IMR-90 (cell line): Measurements from ENCODE around the gene HJURP. TPM values are rescaled to one million over a fixed set of nuclear protein-coding genes. Genes with fewer than 3 reads are reported as not detected.

Experiments used
- ATAC-seq: fragments of 200-7000 bp; cut with Tn5 transposase; 2 replicates; pipeline ENCODE4 v1.9.1; 2020; ENCODE audit warnings: low read depth, mild to moderate bottlenecking, moderate library complexity
- BruUV-seq: library from RNA; stranded (reverse); fragments of 400-500 nt; replicated peaks from 2 replicates; lab custom pipeline; 2021; lab: Mats Ljungman, UMichigan
- CTCF ChIA-PET: fragments of 300-600 bp; formaldehyde crosslinking; extraction: SDS; loops from one replicate; lab custom pipeline; 2021; ENCODE audit warnings: antibody characterized with exemption; lab: Yijun Ruan, JAX
- POLR2A ChIA-PET: fragments of 300-600 bp; sonication (Branson Sonifier 250); formaldehyde crosslinking; loops from one replicate; lab custom pipeline; 2022; ENCODE audit warnings: antibody characterized with exemption; ENCODE audit not compliant: unreplicated experiment; lab: Charles Lee
- DNase-seq: peaks from one replicate; pipeline ENCODE4 v3.0.0; 2013
- H2AFZ ChIP-seq: replicated peaks from 2 replicates; pipeline ENCODE3; 2013; ENCODE audit warnings: low read length, mild to moderate bottlenecking; ENCODE audit not compliant: poor library complexity
- H2AK5ac ChIP-seq: 2 replicates; pipeline ENCODE4 v1.6.1; 2013; ENCODE audit warnings: low read depth, low read length, inconsistent platforms
- H2AK9ac ChIP-seq: replicated peaks from 2 replicates; pipeline ENCODE3; 2013; ENCODE audit warnings: mild to moderate bottlenecking, low read depth, low read length, moderate library complexity; ENCODE audit not compliant: poor library complexity
- H2BK120ac ChIP-seq: 2 replicates; pipeline ENCODE4 v1.6.1; 2013; ENCODE audit warnings: low read depth, low read length, inconsistent platforms
- H2BK15ac ChIP-seq: 3 replicates; pipeline ENCODE4 v1.6.1; 2013; ENCODE audit warnings: low read depth, low read length, inconsistent platforms
- H2BK20ac ChIP-seq: 2 replicates; pipeline ENCODE4 v1.6.1; 2013; ENCODE audit warnings: low read depth, mild to moderate bottlenecking, inconsistent platforms, low read length, moderate library complexity
- H2BK5ac ChIP-seq: 2 replicates; pipeline ENCODE4 v1.6.1; 2013; ENCODE audit warnings: mild to moderate bottlenecking, low read depth, low read length, inconsistent platforms; ENCODE audit not compliant: poor library complexity, severe bottlenecking
- H3K14ac ChIP-seq: replicated peaks from 2 replicates; pipeline ENCODE4 v1.6.1; 2013; ENCODE audit warnings: low read depth, low read length, inconsistent platforms
- H3K18ac ChIP-seq: 2 replicates; pipeline ENCODE4 v1.6.1; 2013; ENCODE audit warnings: low read depth, low read length, control low read depth
- H3K23ac ChIP-seq: 2 replicates; pipeline ENCODE4 v1.6.1; 2013; ENCODE audit warnings: low read depth, low read length, inconsistent platforms
- H3K27ac ChIP-seq: 2 replicates; pipeline ENCODE4 v1.5.1; 2013; ENCODE audit warnings: mild to moderate bottlenecking, control low read depth, low read length; ENCODE audit not compliant: insufficient read depth
- H3K27me3 ChIP-seq: 2 replicates; pipeline ENCODE4 v1.6.1; 2013; ENCODE audit warnings: low read length; ENCODE audit not compliant: control insufficient read depth, insufficient read depth
- H3K36me3 ChIP-seq: 2 replicates; pipeline ENCODE4 v1.6.1; 2013; ENCODE audit warnings: low read length, mixed read lengths; ENCODE audit not compliant: control insufficient read depth, insufficient read depth
- H3K4ac ChIP-seq: 2 replicates; pipeline ENCODE4 v1.6.1; 2013; ENCODE audit warnings: low read depth, low read length, inconsistent platforms
- H3K4me1 ChIP-seq: 2 replicates; pipeline ENCODE4 v1.6.1; 2013; ENCODE audit warnings: low read length, mixed read lengths; ENCODE audit not compliant: control insufficient read depth, insufficient read depth
- H3K4me2 ChIP-seq: 2 replicates; pipeline ENCODE4 v1.6.1; 2013; ENCODE audit warnings: low read depth, mild to moderate bottlenecking, control low read depth, low read length, moderate library complexity
- H3K4me3 ChIP-seq: 2 replicates; pipeline ENCODE4 v1.5.1; 2013; ENCODE audit warnings: low read depth, mild to moderate bottlenecking, control low read depth, low read length, moderate library complexity; ENCODE audit not compliant: insufficient read depth
- H3K56ac ChIP-seq: 2 replicates; pipeline ENCODE4 v1.6.1; 2013; ENCODE audit warnings: low read length, inconsistent platforms; ENCODE audit not compliant: insufficient read depth; ENCODE audit errors: extremely low read depth
- H3K79me1 ChIP-seq, 2 experiments: 2 replicates each; pipeline ENCODE4 v1.6.1; 2013; ENCODE audit warnings: low read length in 2 of 2, inconsistent platforms in 1 of 2, low read depth in 1 of 2
- H3K9ac ChIP-seq: 2 replicates; pipeline ENCODE4 v1.6.1; 2013; ENCODE audit warnings: low read depth, low read length, control low read depth
- H3K9me1 ChIP-seq: 2 replicates; pipeline ENCODE4 v1.6.1; 2013; ENCODE audit warnings: low read length, inconsistent platforms; ENCODE audit not compliant: insufficient read depth
- H3K9me3 ChIP-seq: 2 replicates; pipeline ENCODE4 v1.6.1; 2013; ENCODE audit warnings: low read length; ENCODE audit not compliant: control insufficient read depth, insufficient read depth
- H4K20me1 ChIP-seq: 2 replicates; pipeline ENCODE4 v1.6.1; 2013; ENCODE audit warnings: low read length, inconsistent platforms; ENCODE audit not compliant: insufficient read depth
- H4K5ac ChIP-seq: 2 replicates; pipeline ENCODE4 v1.6.1; 2013; ENCODE audit warnings: mild to moderate bottlenecking, low read depth, low read length, control low read depth
- H4K8ac ChIP-seq, 2 experiments: 2 replicates each; pipeline ENCODE4 v1.6.1; 2013; ENCODE audit warnings: low read depth in 2 of 2, low read length in 2 of 2, control low read depth in 1 of 2, inconsistent platforms in 1 of 2
- H4K91ac ChIP-seq: 2 replicates; pipeline ENCODE4 v1.6.1; 2013; ENCODE audit warnings: low read depth, low read length, inconsistent platforms; ENCODE audit not compliant: insufficient read depth
- BHLHE40 ChIP-seq: fragments of 150-350 bp; IDR thresholded peaks from 2 replicates; pipeline ENCODE4 v1.6.1; 2016; ENCODE audit warnings: mild to moderate bottlenecking, low read depth, low read length
- CEBPB ChIP-seq: IDR thresholded peaks from 2 replicates; pipeline ENCODE4 v1.6.1; 2012; ENCODE audit warnings: low read depth, low read length, improper control_type of control experiment
- CHD1 ChIP-seq: IDR thresholded peaks from 2 replicates; pipeline ENCODE4 v1.6.1; 2012; ENCODE audit warnings: low read depth, low read length, improper control_type of control experiment
- ELK1 ChIP-seq: fragments of 150-350 bp; IDR thresholded peaks from 2 replicates; pipeline ENCODE4 v1.6.1; 2016; ENCODE audit warnings: low read depth, mild to moderate bottlenecking, low read length, moderate library complexity, borderline replicate concordance
- FOS ChIP-seq: fragments of 150-350 bp; IDR thresholded peaks from 2 replicates; pipeline ENCODE4 v1.6.1; 2016; ENCODE audit warnings: low read depth, low read length
- MAFK ChIP-seq: IDR thresholded peaks from 2 replicates; pipeline ENCODE4 v1.6.1; 2012; ENCODE audit warnings: low read depth, low read length, improper control_type of control experiment
- MAZ ChIP-seq: IDR thresholded peaks from 2 replicates; pipeline ENCODE4 v1.6.1; 2012; ENCODE audit warnings: low read depth, mild to moderate bottlenecking, low read length, improper control_type of control experiment, moderate library complexity, borderline replicate concordance
- MXI1 ChIP-seq: IDR thresholded peaks from 2 replicates; pipeline ENCODE4 v1.6.1; 2012; ENCODE audit warnings: low read depth, mild to moderate bottlenecking, low read length, moderate library complexity, borderline replicate concordance
- NFE2L2 ChIP-seq: fragments of 150-350 bp; IDR thresholded peaks from 2 replicates; pipeline ENCODE4 v1.6.1; 2016; ENCODE audit warnings: low read depth, mild to moderate bottlenecking, low read length
- POLR2A ChIP-seq: IDR thresholded peaks from 2 replicates; pipeline ENCODE4 v1.6.1; 2012; ENCODE audit warnings: mild to moderate bottlenecking, low read depth, low read length
- RAD21 ChIP-seq: IDR thresholded peaks from 2 replicates; pipeline ENCODE4 v1.6.1; 2012; ENCODE audit warnings: low read length, improper control_type of control experiment
- RCOR1 ChIP-seq: IDR thresholded peaks from 2 replicates; pipeline ENCODE4 v1.6.1; 2012; ENCODE audit warnings: mild to moderate bottlenecking, low read length, improper control_type of control experiment; ENCODE audit not compliant: insufficient replicate concordance
- RFX5 ChIP-seq: IDR thresholded peaks from 2 replicates; pipeline ENCODE4 v1.8.0; 2012; ENCODE audit warnings: low read depth, mild to moderate bottlenecking, low read length, moderate library complexity
- SMC3 ChIP-seq: fragments of 150-350 bp; IDR thresholded peaks from 2 replicates; pipeline ENCODE4 v1.6.1; 2016; ENCODE audit warnings: low read depth, mild to moderate bottlenecking, antibody characterized with exemption, low read length, moderate library complexity
- WGBS, 2 experiments: methylation state at CpG; one replicate each; pipeline versions ENCODE4 v1.1.5 to v1.1.7; 2013; ENCODE audit warnings: missing lambda C conversion rate in 2 of 2; ENCODE audit not compliant: insufficient read length in 1 of 2; ENCODE audit errors: extremely low coverage in 2 of 2; 5-methylcytosine and 5-hydroxymethylcytosine counted together
- dilution Hi-C: fragments of 300-500 bp; cut with HindIII; formaldehyde crosslinking; loops from one replicate; pipeline ENCODE4 v1.14.3; 2018; ENCODE audit warnings: low sequenced_read_pairs; ENCODE audit not compliant: unreplicated experiment
- in situ Hi-C: fragments of 300-500 bp; cut with MboI; formaldehyde crosslinking; loops from 3 replicates; pipeline ENCODE4 v1.14.3; 2019; ENCODE audit warnings: low sequenced_read_pairs, inconsistent platforms, mixed read lengths
- intact Hi-C: fragments of 100-400 bp; cut with micrococcal nuclease; formaldehyde crosslinking; loops from 2 replicates; pipeline ENCODE4 v1.10.0; 2022
- polyA plus RNA-seq, 3 experiments: library from polyadenylated mRNA; depleted of rRNA; stranded (reverse); fragments of >200 nt; gene quantifications; 2 replicates each; pipeline ENCODE4 v1.2.3, GENCODE V29; 2012; ENCODE audit warnings: low replicate concordance in 1 of 3
- total RNA-seq: library from RNA; depleted of rRNA; stranded (reverse); fragments of >200 nt; gene quantifications from 2 replicates; pipeline ENCODE4 v1.2.3, GENCODE V29; 2012
- TF ChIP-seq, protein P1 (sequence below): conservative IDR thresholded peaks from 2 replicates; pipeline ENCODE4 v1.5.1; 2012; ENCODE audit warnings: mild to moderate bottlenecking, low read depth, low read length, improper control_type of control experiment
- TF ChIP-seq, protein P2 (sequence below): fragments of 150-350 bp; IDR thresholded peaks from 2 replicates; pipeline ENCODE4 v1.6.1; 2017; ENCODE audit warnings: mild to moderate bottlenecking, antibody characterized with exemption, low read length, low read depth

The HJURP gene
- total and polyA plus RNA-seq, 2 of the 4 experiments (the other 2 are of a cell fraction): 22.6 to 26.5 TPM

- CTCF ChIA-PET: no interaction called here
- DNase-seq (peak; percentile 20), ATAC-seq (peak; percentile 50)
- Histone ChIP-seq H3K9ac (no peak overlapping the region), H3K9me1 (no peaks in the 10 kb centered on the region), H2AFZ (no peak overlapping the region), H3K9me3 (no peaks in the 10 kb centered on the region), H3K4me1 (no peaks in the 10 kb centered on the region), H3K14ac (no peak overlapping the region), H3K27ac (no peak overlapping the region), H2BK15ac (no peak overlapping the region), H3K27me3 (peaks cover 7% of the 10 kb centered on the region; the same call in 1 of the 2 replicates), H2AK5ac (no peak overlapping the region), H4K8ac (no peak overlapping the region), H3K79me1 (no peaks in the 10 kb centered on the region), H4K91ac (no peak overlapping the region), H3K18ac (no peak overlapping the region), H3K36me3 (no peaks in the 10 kb centered on the region), H2AK9ac (peak overlapping the region; percentile 66), H3K4me2 (no peak overlapping the region), H2BK120ac (no peak overlapping the region), H4K5ac (no peak overlapping the region), H4K20me1 (no peaks in the 10 kb centered on the region), H3K23ac (no peak overlapping the region), H3K4ac (no peak overlapping the region), H2BK5ac (no peak overlapping the region), H3K56ac (no peak overlapping the region), H3K4me3 (no peak overlapping the region), H2BK20ac (no peak overlapping the region)
- dilution Hi-C loops: no loop called here
- no TSS peak for BruUV-seq
- intact Hi-C loops: no loop called here
- WGBS, 2 experiments: 100% methylated on average over 1 of the region's 3 CpGs; no CpG with 5 or more reads in 1 of the 2 experiments
- no peak for TF ChIP-seq POLR2A
- TF ChIP-seq MAZ: no peak
- no peak for TF ChIP-seq MXI1
- TF ChIP-seq SMC3: no peak
- TF ChIP-seq RFX5: no peak
- TF ChIP-seq RAD21: no peak
- no peak for TF ChIP-seq NFE2L2
- TF ChIP-seq CHD1: no peak
- TF ChIP-seq ELK1: no peak
- TF ChIP-seq, protein P1, sequence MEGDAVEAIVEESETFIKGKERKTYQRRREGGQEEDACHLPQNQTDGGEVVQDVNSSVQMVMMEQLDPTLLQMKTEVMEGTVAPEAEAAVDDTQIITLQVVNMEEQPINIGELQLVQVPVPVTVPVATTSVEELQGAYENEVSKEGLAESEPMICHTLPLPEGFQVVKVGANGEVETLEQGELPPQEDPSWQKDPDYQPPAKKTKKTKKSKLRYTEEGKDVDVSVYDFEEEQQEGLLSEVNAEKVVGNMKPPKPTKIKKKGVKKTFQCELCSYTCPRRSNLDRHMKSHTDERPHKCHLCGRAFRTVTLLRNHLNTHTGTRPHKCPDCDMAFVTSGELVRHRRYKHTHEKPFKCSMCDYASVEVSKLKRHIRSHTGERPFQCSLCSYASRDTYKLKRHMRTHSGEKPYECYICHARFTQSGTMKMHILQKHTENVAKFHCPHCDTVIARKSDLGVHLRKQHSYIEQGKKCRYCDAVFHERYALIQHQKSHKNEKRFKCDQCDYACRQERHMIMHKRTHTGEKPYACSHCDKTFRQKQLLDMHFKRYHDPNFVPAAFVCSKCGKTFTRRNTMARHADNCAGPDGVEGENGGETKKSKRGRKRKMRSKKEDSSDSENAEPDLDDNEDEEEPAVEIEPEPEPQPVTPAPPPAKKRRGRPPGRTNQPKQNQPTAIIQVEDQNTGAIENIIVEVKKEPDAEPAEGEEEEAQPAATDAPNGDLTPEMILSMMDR: no peak
- no peak for TF ChIP-seq RCOR1
- no peak for TF ChIP-seq BHLHE40
- no peak for TF ChIP-seq MAFK
- TF ChIP-seq CEBPB: no peak
- no peak for TF ChIP-seq FOS
- TF ChIP-seq, protein P2, sequence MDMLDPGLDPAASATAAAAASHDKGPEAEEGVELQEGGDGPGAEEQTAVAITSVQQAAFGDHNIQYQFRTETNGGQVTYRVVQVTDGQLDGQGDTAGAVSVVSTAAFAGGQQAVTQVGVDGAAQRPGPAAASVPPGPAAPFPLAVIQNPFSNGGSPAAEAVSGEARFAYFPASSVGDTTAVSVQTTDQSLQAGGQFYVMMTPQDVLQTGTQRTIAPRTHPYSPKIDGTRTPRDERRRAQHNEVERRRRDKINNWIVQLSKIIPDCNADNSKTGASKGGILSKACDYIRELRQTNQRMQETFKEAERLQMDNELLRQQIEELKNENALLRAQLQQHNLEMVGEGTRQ: no peak
- POLR2A ChIA-PET: no interaction called here
- in situ Hi-C loops: no loop called here
Measured at GRCh38 chr2:233817361-233817911, 36.9 kb downstream of the HJURP start.
